Tibial nerve (tissue), 4 donors: ENCODE measurements around the gene ACKR2.

Source experiments
- CTCF ChIP-seq, 5 experiments: fragments of 200-600 bp in 3 of 5; fragments of 450-650 bp in 2 of 5; sonication (generic) in 3 of 5; IDR thresholded peaks; one replicate each; pipeline ENCODE4 v1.5.1; 2016 to 2019; ENCODE audit warnings: antibody characterized with exemption in 5 of 5, mild to moderate bottlenecking in 3 of 5, moderate library complexity in 2 of 5
- EP300 ChIP-seq, 2 donors: sonication (generic); formaldehyde crosslinking; IDR thresholded peaks; one replicate each; pipeline ENCODE4 v1.6.1; 2017; ENCODE audit warnings: antibody characterized with exemption in 2 of 2, mild to moderate bottlenecking in 1 of 2

- TF ChIP-seq EP300 (IDR thresholded peaks at IDR 0.05) = no peak
- no peak for TF ChIP-seq CTCF (IDR thresholded peaks at IDR 0.05)
These were observed 66.3 kb downstream of the ACKR2 start, which contains the start of gene CYP8B1 for GRCh38 chr3:42875325-42876151.
